ENCODE measurements around the gene NACC2. TPM values are rescaled to one million over a fixed set of nuclear protein-coding genes. Genes with fewer than 3 reads are reported as not detected.

Gene NACC2
- total and polyA plus RNA-seq, 2 experiments from 2014 or later, result 11.0 to 13.0 TPM

- Histone ChIP-seq H3K4me3 (no peak overlapping the region), H3K4me2 (no peak overlapping the region), H3K27me3 (no peaks in the 10 kb centered on the region), H3K9me3 (ENCODE audit: low read depth) (no peaks in the 10 kb centered on the region), H4K20me1 (ENCODE audit: insufficient read depth, poor library complexity, severe bottlenecking) (peaks cover 66% of the 10 kb centered on the region), H3K27ac (no peak overlapping the region), H3K79me2 (peaks cover 92% of the 10 kb centered on the region), H2AFZ (no peak overlapping the region), H3K36me3 (replicated peaks; ENCODE audit: insufficient read depth, low read depth) (no peaks in the 10 kb centered on the region), H3K4me1 (ENCODE audit: insufficient read depth) (peaks cover 20% of the 10 kb centered on the region), H3K9me2 (replicated peaks; ENCODE audit: insufficient read depth) (no peaks in the 10 kb centered on the region)
- 96% methylated on average over 11 of the region's 11 CpGs for WGBS (ENCODE audit: low lambda C conversion rate, missing lambda C conversion rate)
- DNase-seq (ENCODE audit: low spot score), result no peak
- no peak for TF ChIP-seq EZH2phosphoT487 (IDR thresholded peaks at IDR 0.05; ENCODE audit: low read depth, severe bottlenecking, unreplicated experiment)
- no peak for TF ChIP-seq CTCF (IDR thresholded peaks at IDR 0.05; ENCODE audit: poor library complexity)
- no peak for TF ChIP-seq EZH2 (IDR thresholded peaks at IDR 0.05; ENCODE audit: borderline replicate concordance)
Measured at GRCh38 chr9:136061405-136061804, 33.7 kb downstream of the NACC2 start.

- no peak for DNase-seq (ENCODE audit: low spot score)
- Histone ChIP-seq H3K27ac (peak overlapping the region; percentile 61), H4K20me1 (ENCODE audit: insufficient read depth, poor library complexity, severe bottlenecking) (peaks cover 72% of the 10 kb centered on the region), H2AFZ (no peak overlapping the region), H3K36me3 (replicated peaks; ENCODE audit: insufficient read depth, low read depth) (no peaks in the 10 kb centered on the region), H3K4me3 (no peak overlapping the region), H3K4me1 (ENCODE audit: insufficient read depth) (peaks cover 22% of the 10 kb centered on the region), H3K79me2 (peaks cover 92% of the 10 kb centered on the region), H3K27me3 (no peaks in the 10 kb centered on the region), H3K9me2 (replicated peaks; ENCODE audit: insufficient read depth) (no peaks in the 10 kb centered on the region), H3K4me2 (peak overlapping the region; percentile 52), H3K9me3 (ENCODE audit: low read depth) (no peaks in the 10 kb centered on the region)
- 87% methylated on average over 19 of the region's 19 CpGs for WGBS (ENCODE audit: low lambda C conversion rate, missing lambda C conversion rate)
- TF ChIP-seq EZH2 (IDR thresholded peaks at IDR 0.05; ENCODE audit: borderline replicate concordance), result no peak
- no peak for TF ChIP-seq CTCF (IDR thresholded peaks at IDR 0.05; ENCODE audit: poor library complexity)
- no peak for TF ChIP-seq EZH2phosphoT487 (IDR thresholded peaks at IDR 0.05; ENCODE audit: low read depth, severe bottlenecking, unreplicated experiment)
Measured at GRCh38 chr9:136060671-136061371, 34.3 kb downstream of the NACC2 start.

GRCh38 chr9:136059851-136060670 is 35.0 kb downstream of the NACC2 start:
- TF ChIP-seq CTCF (IDR thresholded peaks at IDR 0.05; ENCODE audit: poor library complexity), result no peak
- no peak for TF ChIP-seq EZH2 (IDR thresholded peaks at IDR 0.05; ENCODE audit: borderline replicate concordance)
- TF ChIP-seq EZH2phosphoT487 (IDR thresholded peaks at IDR 0.05; ENCODE audit: low read depth, severe bottlenecking, unreplicated experiment), result no peak
- Histone ChIP-seq H3K36me3 (replicated peaks; ENCODE audit: insufficient read depth, low read depth) (no peaks in the 10 kb centered on the region), H3K9me2 (replicated peaks; ENCODE audit: insufficient read depth) (no peaks in the 10 kb centered on the region), H4K20me1 (ENCODE audit: insufficient read depth, poor library complexity, severe bottlenecking) (peaks cover 77% of the 10 kb centered on the region), H3K4me2 (peak overlapping the region; percentile 52), H3K27me3 (no peaks in the 10 kb centered on the region), H3K79me2 (peaks cover 92% of the 10 kb centered on the region), H3K9me3 (ENCODE audit: low read depth) (no peaks in the 10 kb centered on the region), H2AFZ (no peak overlapping the region), H3K4me3 (no peak overlapping the region), H3K27ac (peak overlapping the region; percentile 61), H3K4me1 (ENCODE audit: insufficient read depth) (peaks cover 29% of the 10 kb centered on the region)
- DNase-seq (ENCODE audit: low spot score), result peak; percentile 56
- WGBS (ENCODE audit: low lambda C conversion rate, missing lambda C conversion rate), result 66% methylated on average over 29 of the region's 29 CpGs

Measured in hepatocyte (in vitro differentiated cells).